ENCODE measurements around the gene GRID1. TPM values are rescaled to one million over a fixed set of nuclear protein-coding genes. Genes with fewer than 3 reads are reported as not detected.

The GRID1 gene
- total RNA-seq, 1 experiment from 2014 or later: not detected

DNA sequence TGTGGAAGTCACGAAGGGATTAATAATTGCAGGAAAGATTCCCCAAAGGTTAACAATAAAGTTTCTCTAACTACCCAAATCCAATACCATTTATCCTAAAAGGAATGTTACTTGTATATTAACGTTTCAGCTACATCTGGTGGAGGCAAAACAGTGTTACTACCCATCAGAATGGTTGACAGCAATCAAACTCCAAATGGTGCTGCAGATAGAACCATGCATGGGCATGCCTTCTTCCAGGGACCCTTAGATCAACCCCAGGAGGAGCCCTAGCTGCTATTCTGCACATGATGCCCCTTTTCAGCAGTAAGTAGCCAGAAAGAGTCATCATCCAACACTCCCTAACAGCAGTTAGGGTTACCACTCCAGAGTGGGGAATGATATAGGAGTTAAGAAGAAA lies 336.3 kb downstream of the GRID1 start:
- ATAC-seq: no peak
- Histone ChIP-seq H3K9me2 (replicated peaks; ENCODE audit: low read length) (no peaks in the 10 kb centered on the region), H3K79me2 (ENCODE audit: low read length) (no peaks in the 10 kb centered on the region), H4K20me1 (ENCODE audit: low read length) (no peaks in the 10 kb centered on the region), H2AFZ (ENCODE audit: low read length) (no peak overlapping the region), H3K9ac (ENCODE audit: low read length) (no peak overlapping the region), H3F3A (ENCODE audit: low read length, unreplicated experiment) (no peaks in the 10 kb centered on the region), H3K4me1 (ENCODE audit: insufficient read depth, low read length) (no peaks in the 10 kb centered on the region), H3K27me3 (ENCODE audit: low read length) (no peaks in the 10 kb centered on the region), H3K27ac (ENCODE audit: low read length) (no peak overlapping the region), H3K9me3 (ENCODE audit: low read length) (0 out of 2 replicates have a peak, but pooled peaks cover 4% of the 10 kb centered on the region), H3K36me3 (ENCODE audit: low read depth, low read length) (no peaks in the 10 kb centered on the region), H3K4me3 (ENCODE audit: low read length) (no peak overlapping the region), H3K4me2 (ENCODE audit: low read length) (no peak overlapping the region)
- TF ChIP-seq, protein P1, sequence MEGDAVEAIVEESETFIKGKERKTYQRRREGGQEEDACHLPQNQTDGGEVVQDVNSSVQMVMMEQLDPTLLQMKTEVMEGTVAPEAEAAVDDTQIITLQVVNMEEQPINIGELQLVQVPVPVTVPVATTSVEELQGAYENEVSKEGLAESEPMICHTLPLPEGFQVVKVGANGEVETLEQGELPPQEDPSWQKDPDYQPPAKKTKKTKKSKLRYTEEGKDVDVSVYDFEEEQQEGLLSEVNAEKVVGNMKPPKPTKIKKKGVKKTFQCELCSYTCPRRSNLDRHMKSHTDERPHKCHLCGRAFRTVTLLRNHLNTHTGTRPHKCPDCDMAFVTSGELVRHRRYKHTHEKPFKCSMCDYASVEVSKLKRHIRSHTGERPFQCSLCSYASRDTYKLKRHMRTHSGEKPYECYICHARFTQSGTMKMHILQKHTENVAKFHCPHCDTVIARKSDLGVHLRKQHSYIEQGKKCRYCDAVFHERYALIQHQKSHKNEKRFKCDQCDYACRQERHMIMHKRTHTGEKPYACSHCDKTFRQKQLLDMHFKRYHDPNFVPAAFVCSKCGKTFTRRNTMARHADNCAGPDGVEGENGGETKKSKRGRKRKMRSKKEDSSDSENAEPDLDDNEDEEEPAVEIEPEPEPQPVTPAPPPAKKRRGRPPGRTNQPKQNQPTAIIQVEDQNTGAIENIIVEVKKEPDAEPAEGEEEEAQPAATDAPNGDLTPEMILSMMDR (conservative IDR thresholded peaks at IDR 0.05; ENCODE audit: low read depth, low read length): no peak
- TF ChIP-seq EZH2 (IDR thresholded peaks at IDR 0.05; ENCODE audit: low read length, unreplicated experiment) (no peak), EZH2phosphoT487 (IDR thresholded peaks at IDR 0.05; ENCODE audit: borderline replicate concordance, low read length) (no peak)
- BruUV-seq (replicated peaks): no TSS peak
- intact Hi-C loops (cut with micrococcal nuclease): no loop called here
- ChIA-PET POLR2A (ENCODE audit: unreplicated experiment) (no interaction called here), CTCF (no interaction called here)
- no peak for DNase-seq

DNA sequence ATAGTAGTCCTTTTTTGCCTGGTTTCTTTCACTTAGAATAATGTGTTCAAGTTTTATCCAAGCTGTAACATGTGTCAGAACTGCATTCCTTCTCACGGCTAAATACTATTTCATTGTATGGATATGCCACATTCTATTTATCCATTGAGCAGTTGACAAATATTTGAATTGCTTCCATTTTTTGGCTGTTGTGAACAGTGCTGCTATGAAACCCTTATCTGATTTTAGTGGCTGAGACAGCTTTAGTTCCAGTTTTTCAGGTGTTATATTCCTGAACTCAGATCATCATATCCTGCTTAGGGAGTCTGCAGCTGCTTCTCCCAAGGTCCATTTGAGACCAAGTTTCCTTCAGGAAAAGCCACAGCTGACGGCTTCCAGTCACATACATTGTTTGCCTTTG lies 339.2 kb downstream of the GRID1 start:
- Histone ChIP-seq H2AFZ (ENCODE audit: low read length) (no peak overlapping the region), H3K36me3 (ENCODE audit: low read depth, low read length) (no peaks in the 10 kb centered on the region), H3K9me3 (ENCODE audit: low read length) (0 out of 2 replicates have a peak, but pooled peaks cover 4% of the 10 kb centered on the region), H3K4me1 (ENCODE audit: insufficient read depth, low read length) (no peaks in the 10 kb centered on the region), H3K4me3 (ENCODE audit: low read length) (no peak overlapping the region), H3F3A (ENCODE audit: low read length, unreplicated experiment) (no peaks in the 10 kb centered on the region), H3K27me3 (ENCODE audit: low read length) (no peaks in the 10 kb centered on the region), H3K9ac (ENCODE audit: low read length) (no peak overlapping the region), H3K79me2 (ENCODE audit: low read length) (no peaks in the 10 kb centered on the region), H3K27ac (ENCODE audit: low read length) (no peak overlapping the region), H3K4me2 (ENCODE audit: low read length) (no peak overlapping the region), H3K9me2 (replicated peaks; ENCODE audit: low read length) (no peaks in the 10 kb centered on the region), H4K20me1 (ENCODE audit: low read length) (no peaks in the 10 kb centered on the region)
- TF ChIP-seq, protein P1 (conservative IDR thresholded peaks at IDR 0.05; ENCODE audit: low read depth, low read length): no peak
- TF ChIP-seq EZH2phosphoT487 (IDR thresholded peaks at IDR 0.05; ENCODE audit: borderline replicate concordance, low read length) (no peak), EZH2 (IDR thresholded peaks at IDR 0.05; ENCODE audit: low read length, unreplicated experiment) (no peak)
- intact Hi-C loops (cut with micrococcal nuclease): no loop called here
- DNase-seq (no peak), ATAC-seq (no peak)
- ChIA-PET POLR2A (ENCODE audit: unreplicated experiment) (no interaction called here), CTCF (no interaction called here)
- no TSS peak for BruUV-seq (replicated peaks)

DNA sequence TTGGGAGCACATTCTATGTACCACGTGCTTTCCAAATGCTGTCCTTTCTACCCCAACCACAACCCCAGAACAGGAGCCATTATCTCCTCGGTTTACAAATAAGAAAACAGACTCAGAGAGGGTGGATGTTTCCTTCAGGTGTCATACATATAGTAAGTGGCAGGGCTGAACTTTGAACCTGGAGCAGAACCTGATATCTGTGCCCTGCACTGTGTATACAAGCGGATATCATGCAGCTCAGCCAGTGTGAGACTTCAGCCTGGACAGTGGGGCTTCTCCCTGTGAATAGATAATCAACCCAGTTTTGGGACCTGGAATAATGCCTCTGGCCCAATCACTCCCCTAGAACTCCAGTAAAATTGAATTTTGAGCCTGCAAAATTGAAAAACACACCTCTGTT lies 341.1 kb downstream of the GRID1 start:
- ChIA-PET CTCF (no interaction called here), POLR2A (ENCODE audit: unreplicated experiment) (no interaction called here)
- no peaks in the 10 kb centered on the region for H4K20me1 ChIP-seq (ENCODE audit: low read length)
- intact Hi-C loops (cut with micrococcal nuclease): no loop called here
- H3K4me3 ChIP-seq (ENCODE audit: low read length): no peak overlapping the region
- no peaks in the 10 kb centered on the region for H3K9me2 ChIP-seq (replicated peaks; ENCODE audit: low read length)
- BruUV-seq (replicated peaks): no TSS peak
- no peaks in the 10 kb centered on the region for H3K27me3 ChIP-seq (ENCODE audit: low read length)
- H3K4me2 ChIP-seq (ENCODE audit: low read length): no peak overlapping the region
- H3K79me2 ChIP-seq (ENCODE audit: low read length): no peaks in the 10 kb centered on the region
- H3K9me3 ChIP-seq (ENCODE audit: low read length): 0 out of 2 replicates have a peak, but pooled peaks cover 4% of the 10 kb centered on the region
- ATAC-seq: no peak
- H3K36me3 ChIP-seq (ENCODE audit: low read depth, low read length): no peaks in the 10 kb centered on the region
- H2AFZ ChIP-seq (ENCODE audit: low read length): no peak overlapping the region
- no peaks in the 10 kb centered on the region for H3K4me1 ChIP-seq (ENCODE audit: insufficient read depth, low read length)
- no peak for TF ChIP-seq EZH2 (IDR thresholded peaks at IDR 0.05; ENCODE audit: low read length, unreplicated experiment)
- no peaks in the 10 kb centered on the region for H3F3A ChIP-seq (ENCODE audit: low read length, unreplicated experiment)
- DNase-seq: no peak
- no peak overlapping the region for H3K27ac ChIP-seq (ENCODE audit: low read length)
- no peak overlapping the region for H3K9ac ChIP-seq (ENCODE audit: low read length)

Measured in PC-3 (cell line).